Effector memory CD4-positive, alpha-beta T cell (primary cell): ENCODE data around the gene CCDC141.

ENCODE experiments used
- DNase-seq, 3 donors: peaks; one replicate each; pipeline ENCODE4 v3.0.0-alpha.2; 2020
- H3K27ac ChIP-seq: 2 replicates; pipeline ENCODE4 v1.7.0; 2013; ENCODE audit warnings: mild to moderate bottlenecking, low read length, moderate library complexity; ENCODE audit not compliant: insufficient read depth, poor library complexity, severe bottlenecking
- H3K27me3 ChIP-seq: replicated peaks from 2 replicates; pipeline ENCODE4 v1.7.0; 2013; ENCODE audit warnings: mild to moderate bottlenecking, low read length; ENCODE audit not compliant: insufficient read depth, control insufficient read depth, poor library complexity, severe bottlenecking
- H3K36me3 ChIP-seq: 2 replicates; pipeline ENCODE4 v1.7.0; 2013; ENCODE audit warnings: mild to moderate bottlenecking, low read length, moderate library complexity; ENCODE audit not compliant: control insufficient read depth, insufficient read depth
- H3K4me1 ChIP-seq: 2 replicates; pipeline ENCODE4 v1.7.0; 2013; ENCODE audit warnings: low read length, mild to moderate bottlenecking; ENCODE audit not compliant: control insufficient read depth, insufficient read depth, poor library complexity, severe bottlenecking
- H3K4me3 ChIP-seq: 2 replicates; pipeline ENCODE4 v1.7.0; 2013; ENCODE audit warnings: low read length, low read depth, mild to moderate bottlenecking; ENCODE audit not compliant: insufficient read depth, poor library complexity, severe bottlenecking
- H3K9me3 ChIP-seq: 2 replicates; pipeline ENCODE4 v1.7.0; 2013; ENCODE audit warnings: mild to moderate bottlenecking, low read length, moderate library complexity; ENCODE audit not compliant: control insufficient read depth

CCDC141 gene

DNA sequence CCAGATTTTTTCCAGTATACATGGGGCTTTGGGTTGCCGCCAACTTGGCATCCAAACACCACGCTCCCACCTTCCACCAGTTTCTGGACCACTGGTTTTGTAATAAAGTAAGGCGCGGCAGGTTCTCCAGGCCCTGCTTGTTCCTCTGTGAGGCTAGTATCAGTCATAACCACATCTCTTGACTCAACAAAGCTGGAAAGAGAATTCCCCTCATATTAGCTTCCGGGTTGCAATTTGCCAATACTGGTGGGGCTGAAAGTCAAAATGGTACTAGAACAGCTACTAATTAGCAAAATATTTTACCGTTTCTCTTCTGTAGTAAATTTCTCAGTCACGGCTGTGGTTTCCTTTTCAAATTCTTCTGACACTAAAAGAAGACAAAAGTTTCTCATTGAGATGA, 267.7 kb downstream of the CCDC141 start:
- Histone ChIP-seq H3K4me3 (no peak overlapping the region), H3K27ac (no peak overlapping the region), H3K4me1 (no peaks in the 10 kb centered on the region), H3K27me3 (no peaks in the 10 kb centered on the region), H3K9me3 (no peaks in the 10 kb centered on the region), H3K36me3 (no peaks in the 10 kb centered on the region)
- no peak for DNase-seq
